ENCODE data around the gene TSPAN18.

- TF ChIP-seq POLR2A (IDR thresholded peaks at IDR 0.05) (no peak), POLR2AphosphoS5 (IDR thresholded peaks at IDR 0.05) (no peak)
- TF ChIP-seq, protein P1, sequence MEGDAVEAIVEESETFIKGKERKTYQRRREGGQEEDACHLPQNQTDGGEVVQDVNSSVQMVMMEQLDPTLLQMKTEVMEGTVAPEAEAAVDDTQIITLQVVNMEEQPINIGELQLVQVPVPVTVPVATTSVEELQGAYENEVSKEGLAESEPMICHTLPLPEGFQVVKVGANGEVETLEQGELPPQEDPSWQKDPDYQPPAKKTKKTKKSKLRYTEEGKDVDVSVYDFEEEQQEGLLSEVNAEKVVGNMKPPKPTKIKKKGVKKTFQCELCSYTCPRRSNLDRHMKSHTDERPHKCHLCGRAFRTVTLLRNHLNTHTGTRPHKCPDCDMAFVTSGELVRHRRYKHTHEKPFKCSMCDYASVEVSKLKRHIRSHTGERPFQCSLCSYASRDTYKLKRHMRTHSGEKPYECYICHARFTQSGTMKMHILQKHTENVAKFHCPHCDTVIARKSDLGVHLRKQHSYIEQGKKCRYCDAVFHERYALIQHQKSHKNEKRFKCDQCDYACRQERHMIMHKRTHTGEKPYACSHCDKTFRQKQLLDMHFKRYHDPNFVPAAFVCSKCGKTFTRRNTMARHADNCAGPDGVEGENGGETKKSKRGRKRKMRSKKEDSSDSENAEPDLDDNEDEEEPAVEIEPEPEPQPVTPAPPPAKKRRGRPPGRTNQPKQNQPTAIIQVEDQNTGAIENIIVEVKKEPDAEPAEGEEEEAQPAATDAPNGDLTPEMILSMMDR (IDR thresholded peaks at IDR 0.05), result no peak
Observed at GRCh38 chr11:44873537-44873936, 146.8 kb downstream of the TSPAN18 start.

All from breast epithelium (tissue), 3 donors.